ENCODE results near the gene NLRP6.
"Not testable (repeated sequence)": the region's sequence is repeated elsewhere in the genome, so short reads cannot be mapped to it uniquely, and the experiment has no call there.

GRCh38 chr11:286977-287820 lies 9.0 kb downstream of the NLRP6 start:
- not testable (repeated sequence) for TF ChIP-seq SP1 (IDR thresholded peaks at IDR 0.05); NFRKB (IDR thresholded peaks at IDR 0.05); LEF1 (IDR thresholded peaks at IDR 0.05; ENCODE audit: borderline replicate concordance); PKNOX1 (IDR thresholded peaks at IDR 0.05); HDGF (IDR thresholded peaks at IDR 0.05; ENCODE audit: borderline replicate concordance); FOXM1 (IDR thresholded peaks at IDR 0.05; ENCODE audit: borderline replicate concordance); ZNF384 (IDR thresholded peaks at IDR 0.05); BHLHE40 (IDR thresholded peaks at IDR 0.05; ENCODE audit: borderline replicate concordance); TARDBP (IDR thresholded peaks at IDR 0.05); FOXA1 (IDR thresholded peaks at IDR 0.05); L3MBTL2 (conservative IDR thresholded peaks at IDR 0.05); SUZ12 (IDR thresholded peaks at IDR 0.05); FOXK2 (IDR thresholded peaks at IDR 0.05); ELF4 (IDR thresholded peaks at IDR 0.05)

Measured in HEK293T (cell line).